ENCODE results near the gene ZNF554.

DNA sequence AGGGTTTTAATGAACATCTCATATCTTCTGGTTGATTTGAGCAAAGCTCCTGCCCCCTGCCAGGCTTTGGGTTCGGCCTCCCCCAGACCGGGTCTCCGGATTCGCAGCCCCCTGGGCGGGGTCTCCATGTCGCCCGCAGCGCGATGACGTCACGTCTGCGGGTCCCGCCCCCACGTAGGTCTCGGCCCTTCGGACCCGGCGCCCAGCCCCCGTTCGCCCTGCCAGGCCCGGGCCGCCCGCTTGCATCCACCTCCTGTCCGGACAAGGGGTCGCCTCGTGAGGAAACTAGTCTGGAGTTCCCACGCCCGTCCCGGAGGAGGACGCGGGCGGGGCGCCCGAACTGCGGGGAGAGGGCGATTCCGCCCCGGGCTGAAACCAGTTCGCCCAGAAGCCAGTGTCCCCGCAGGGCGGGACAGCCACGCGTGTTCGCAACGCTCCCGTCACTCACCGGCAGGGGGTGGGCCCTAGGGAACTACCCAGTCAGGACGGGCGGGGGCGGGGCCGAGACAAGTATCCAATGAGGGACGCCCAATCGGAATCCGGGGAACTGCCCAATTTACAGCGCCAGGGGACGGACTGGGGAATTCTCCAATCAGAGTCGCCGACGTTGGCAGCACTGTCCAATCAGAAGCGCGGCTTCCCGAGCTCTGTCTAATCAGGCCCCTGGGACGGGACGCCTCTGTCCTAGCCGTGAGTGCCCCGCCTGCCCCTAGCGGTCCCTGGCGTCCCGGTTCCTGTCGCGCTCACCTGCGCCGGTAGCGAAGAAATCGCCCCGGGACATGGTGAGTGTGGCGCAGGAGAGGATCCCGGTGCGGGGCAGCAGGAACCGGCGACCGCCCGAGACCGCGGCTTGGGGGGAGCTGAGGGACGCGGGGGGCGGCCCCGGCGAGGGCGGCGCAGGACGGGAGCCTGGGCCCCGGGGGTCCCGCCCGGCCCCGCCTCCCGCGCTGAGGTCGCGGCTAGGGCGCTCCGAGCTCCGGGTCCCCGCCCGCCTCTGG, 21.4 kb downstream of the ZNF554 start, which contains the start of gene ZNF555:
- TF ChIP-seq CREB1 (CRISPR knock-in tag; IDR thresholded peaks at IDR 0.05; ENCODE audit: low read depth): peak; percentile 97
- 0 out of 4 replicates have a peak, but pooled peaks of 1 of the 2 experiments have one; percentile 23 for TF ChIP-seq CTCF (conservative IDR thresholded peaks at IDR 0.05; ENCODE audit: low read depth in 2 of 2)
- TF ChIP-seq ZNF114 (CRISPR knock-in tag; IDR thresholded peaks at IDR 0.05): peak; percentile 58; the same call in 1 of the 2 replicates
- TF ChIP-seq POLR2AphosphoS5 (IDR thresholded peaks at IDR 0.05; ENCODE audit: low read depth): peak; percentile 68
- TF ChIP-seq ETS1 (IDR thresholded peaks at IDR 0.05): no peak
- TF ChIP-seq EZH2 (IDR thresholded peaks at IDR 0.05; ENCODE audit: low read depth, unreplicated experiment): no peak
- TF ChIP-seq EZH2phosphoT487 (IDR thresholded peaks at IDR 0.05; ENCODE audit: unreplicated experiment): no peak
- TF ChIP-seq REST (IDR thresholded peaks at IDR 0.05; ENCODE audit: unreplicated experiment): no peak
- no peak for TF ChIP-seq JUNB (IDR thresholded peaks at IDR 0.05; ENCODE audit: unreplicated experiment)
- TF ChIP-seq ZNF331 (CRISPR knock-in tag; IDR thresholded peaks at IDR 0.05; ENCODE audit: low read depth): no peak

All from GM23338 (cell line).